HL-60 (cell line): Measurements from ENCODE around the gene ZNF891.

Experiments used
- DNase-seq, 2 experiments: peaks; one replicate each; pipeline ENCODE4 v3.0.0-alpha.2; 2010 to 2020; ENCODE audit warnings: low read depth in 1 of 2, low spot score in 1 of 2
- H3K27ac ChIP-seq: fragments of 250-450 bp; sonication (Bioruptor Pico); replicated peaks from 2 replicates; pipeline ENCODE4 v1.5.1; 2020; ENCODE audit warnings: mild to moderate bottlenecking, moderate library complexity
- H3K27me3 ChIP-seq: fragments of 250-450 bp; sonication (Bioruptor Pico); 2 replicates; pipeline ENCODE4 v1.5.1; 2021; ENCODE audit warnings: mild to moderate bottlenecking, moderate library complexity; ENCODE audit not compliant: insufficient read depth, poor library complexity, severe bottlenecking
- H3K4me3 ChIP-seq: replicated peaks from 2 replicates; pipeline ENCODE4 v1.5.1; 2011; ENCODE audit warnings: mild to moderate bottlenecking, control low read depth, low read length; ENCODE audit not compliant: insufficient read depth
- GABPA ChIP-seq: IDR thresholded peaks from 2 replicates; pipeline ENCODE4 v1.6.1; 2012; ENCODE audit warnings: low read depth
- POLR2AphosphoS5 ChIP-seq: IDR thresholded peaks from 2 replicates; pipeline ENCODE4 v1.6.1; 2012; ENCODE audit warnings: low read depth
- SPI1 ChIP-seq: IDR thresholded peaks from 2 replicates; pipeline ENCODE4 v1.6.1; 2012; ENCODE audit warnings: low read depth, mild to moderate bottlenecking, borderline replicate concordance
- TF ChIP-seq, protein P1 (sequence below): IDR thresholded peaks from 2 replicates; pipeline ENCODE4 v1.6.1; 2012; ENCODE audit warnings: low read depth; ENCODE audit not compliant: insufficient replicate concordance
- TF ChIP-seq, protein P2 (sequence below): IDR thresholded peaks from one replicate; pipeline ENCODE4 v1.5.1; 2011; ENCODE audit warnings: low read length, control low read depth, inconsistent platforms; ENCODE audit not compliant: insufficient read depth

ZNF891 gene

DNA sequence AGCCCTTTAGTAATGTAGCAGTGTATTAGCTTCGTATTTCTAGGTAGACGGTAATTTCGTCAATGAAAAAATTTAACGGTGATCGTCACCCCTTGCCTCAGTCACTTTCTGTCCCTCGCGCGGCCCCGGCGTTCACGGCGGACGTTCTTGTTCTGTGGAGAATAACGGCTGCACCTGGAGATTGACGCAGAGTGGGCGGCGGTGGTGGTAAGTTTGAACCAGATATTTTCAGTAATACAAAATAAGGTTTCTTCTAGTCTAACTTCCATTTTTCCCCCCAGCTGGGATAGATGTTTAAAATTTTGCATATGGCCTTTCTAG, 694 bp upstream of the ZNF891 start:
- Histone ChIP-seq H3K27ac (peak overlapping the region; percentile 88), H3K27me3 (no peaks in the 10 kb centered on the region), H3K4me3 (peak overlapping the region; percentile 97)
- DNase-seq = peak in 1 of 2 experiments; percentile 38
- no peak for TF ChIP-seq POLR2AphosphoS5
- TF ChIP-seq SPI1 = no peak
- TF ChIP-seq, protein P1, sequence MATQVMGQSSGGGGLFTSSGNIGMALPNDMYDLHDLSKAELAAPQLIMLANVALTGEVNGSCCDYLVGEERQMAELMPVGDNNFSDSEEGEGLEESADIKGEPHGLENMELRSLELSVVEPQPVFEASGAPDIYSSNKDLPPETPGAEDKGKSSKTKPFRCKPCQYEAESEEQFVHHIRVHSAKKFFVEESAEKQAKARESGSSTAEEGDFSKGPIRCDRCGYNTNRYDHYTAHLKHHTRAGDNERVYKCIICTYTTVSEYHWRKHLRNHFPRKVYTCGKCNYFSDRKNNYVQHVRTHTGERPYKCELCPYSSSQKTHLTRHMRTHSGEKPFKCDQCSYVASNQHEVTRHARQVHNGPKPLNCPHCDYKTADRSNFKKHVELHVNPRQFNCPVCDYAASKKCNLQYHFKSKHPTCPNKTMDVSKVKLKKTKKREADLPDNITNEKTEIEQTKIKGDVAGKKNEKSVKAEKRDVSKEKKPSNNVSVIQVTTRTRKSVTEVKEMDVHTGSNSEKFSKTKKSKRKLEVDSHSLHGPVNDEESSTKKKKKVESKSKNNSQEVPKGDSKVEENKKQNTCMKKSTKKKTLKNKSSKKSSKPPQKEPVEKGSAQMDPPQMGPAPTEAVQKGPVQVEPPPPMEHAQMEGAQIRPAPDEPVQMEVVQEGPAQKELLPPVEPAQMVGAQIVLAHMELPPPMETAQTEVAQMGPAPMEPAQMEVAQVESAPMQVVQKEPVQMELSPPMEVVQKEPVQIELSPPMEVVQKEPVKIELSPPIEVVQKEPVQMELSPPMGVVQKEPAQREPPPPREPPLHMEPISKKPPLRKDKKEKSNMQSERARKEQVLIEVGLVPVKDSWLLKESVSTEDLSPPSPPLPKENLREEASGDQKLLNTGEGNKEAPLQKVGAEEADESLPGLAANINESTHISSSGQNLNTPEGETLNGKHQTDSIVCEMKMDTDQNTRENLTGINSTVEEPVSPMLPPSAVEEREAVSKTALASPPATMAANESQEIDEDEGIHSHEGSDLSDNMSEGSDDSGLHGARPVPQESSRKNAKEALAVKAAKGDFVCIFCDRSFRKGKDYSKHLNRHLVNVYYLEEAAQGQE = no peak
- TF ChIP-seq GABPA = no peak
- TF ChIP-seq, protein P2, sequence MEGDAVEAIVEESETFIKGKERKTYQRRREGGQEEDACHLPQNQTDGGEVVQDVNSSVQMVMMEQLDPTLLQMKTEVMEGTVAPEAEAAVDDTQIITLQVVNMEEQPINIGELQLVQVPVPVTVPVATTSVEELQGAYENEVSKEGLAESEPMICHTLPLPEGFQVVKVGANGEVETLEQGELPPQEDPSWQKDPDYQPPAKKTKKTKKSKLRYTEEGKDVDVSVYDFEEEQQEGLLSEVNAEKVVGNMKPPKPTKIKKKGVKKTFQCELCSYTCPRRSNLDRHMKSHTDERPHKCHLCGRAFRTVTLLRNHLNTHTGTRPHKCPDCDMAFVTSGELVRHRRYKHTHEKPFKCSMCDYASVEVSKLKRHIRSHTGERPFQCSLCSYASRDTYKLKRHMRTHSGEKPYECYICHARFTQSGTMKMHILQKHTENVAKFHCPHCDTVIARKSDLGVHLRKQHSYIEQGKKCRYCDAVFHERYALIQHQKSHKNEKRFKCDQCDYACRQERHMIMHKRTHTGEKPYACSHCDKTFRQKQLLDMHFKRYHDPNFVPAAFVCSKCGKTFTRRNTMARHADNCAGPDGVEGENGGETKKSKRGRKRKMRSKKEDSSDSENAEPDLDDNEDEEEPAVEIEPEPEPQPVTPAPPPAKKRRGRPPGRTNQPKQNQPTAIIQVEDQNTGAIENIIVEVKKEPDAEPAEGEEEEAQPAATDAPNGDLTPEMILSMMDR = no peak

- Histone ChIP-seq H3K27me3 (no peaks in the 10 kb centered on the region), H3K27ac (peak overlapping the region; percentile 88), H3K4me3 (peak overlapping the region; percentile 97)
- TF ChIP-seq, protein P1 = peak; percentile 78
- no peak for TF ChIP-seq POLR2AphosphoS5
- DNase-seq = no peak
These were observed 571 bp downstream of the ZNF891 start for GRCh38 chr12:133129368-133130037.

DNA sequence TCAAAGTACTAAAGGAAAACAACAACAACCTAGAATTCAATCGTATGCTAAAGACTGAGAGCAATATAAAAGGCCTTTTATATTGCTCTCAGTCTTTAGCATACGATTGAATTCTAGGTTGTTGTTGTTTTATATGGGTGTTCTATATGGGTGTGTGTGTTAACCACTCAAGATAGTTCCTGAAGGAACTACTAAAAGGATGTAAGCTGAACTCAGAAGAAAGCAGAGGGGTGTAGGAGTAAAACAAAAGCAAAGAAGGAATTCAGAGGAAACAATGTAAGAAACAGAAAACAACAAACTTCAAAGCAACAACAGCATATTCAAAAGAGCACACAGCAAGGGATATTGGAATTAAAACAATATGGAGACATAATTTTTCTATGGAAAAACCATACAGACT, 5.4 kb downstream of the ZNF891 start:
- Histone ChIP-seq H3K27me3 (no peaks in the 10 kb centered on the region), H3K4me3 (no peak overlapping the region), H3K27ac (no peak overlapping the region)
- no peak for DNase-seq
- TF ChIP-seq, protein P1 = no peak
- TF ChIP-seq SPI1 (no peak), POLR2AphosphoS5 (no peak), GABPA (no peak)
- TF ChIP-seq, protein P2 = no peak
